Measurements from ENCODE around the gene GRID1.

Gene GRID1

DNA sequence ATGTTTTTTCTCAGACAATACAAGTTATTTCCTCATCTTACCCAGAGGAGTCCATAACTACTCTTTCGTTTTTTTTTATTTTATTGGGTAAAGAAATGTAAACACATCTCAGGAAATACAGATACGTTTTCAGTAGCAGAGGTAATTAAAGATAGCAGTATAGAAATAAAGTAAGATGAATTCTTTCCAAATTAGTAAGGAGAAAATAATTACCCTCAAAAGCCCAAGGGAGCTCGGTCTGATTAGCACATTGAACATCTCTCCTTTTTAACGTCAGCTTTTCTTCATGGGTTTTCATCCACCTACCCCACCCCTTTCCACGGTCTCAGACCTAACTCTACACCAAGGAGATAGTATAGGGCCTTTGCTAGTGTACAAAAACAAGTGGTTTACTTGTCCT is 294.2 kb downstream of the GRID1 start:
- no peak for DNase-seq

DNA sequence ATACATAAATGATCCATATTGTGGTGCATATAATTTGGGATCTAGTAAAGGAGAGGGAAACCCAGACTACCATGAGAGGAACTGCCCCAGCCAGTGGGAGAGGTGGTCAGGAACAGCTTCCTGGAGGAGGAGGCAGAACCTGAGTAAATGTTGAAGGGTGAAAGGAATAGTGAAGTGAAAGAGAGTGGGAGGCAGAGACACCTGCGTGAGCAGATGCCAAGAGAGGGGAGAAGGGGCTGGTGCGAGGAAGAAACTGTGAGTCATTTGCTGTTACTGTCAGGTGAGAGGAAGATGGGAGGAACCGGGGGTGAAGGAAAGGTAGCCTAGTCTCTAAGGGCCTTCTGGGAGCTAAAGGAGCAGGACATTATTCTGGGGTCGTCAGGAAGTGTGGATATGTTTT is 294.8 kb downstream of the GRID1 start:
- no peak for DNase-seq

GRCh38 chr10:86071145-86071544 is 295.4 kb downstream of the GRID1 start:
- no peak for DNase-seq

DNA sequence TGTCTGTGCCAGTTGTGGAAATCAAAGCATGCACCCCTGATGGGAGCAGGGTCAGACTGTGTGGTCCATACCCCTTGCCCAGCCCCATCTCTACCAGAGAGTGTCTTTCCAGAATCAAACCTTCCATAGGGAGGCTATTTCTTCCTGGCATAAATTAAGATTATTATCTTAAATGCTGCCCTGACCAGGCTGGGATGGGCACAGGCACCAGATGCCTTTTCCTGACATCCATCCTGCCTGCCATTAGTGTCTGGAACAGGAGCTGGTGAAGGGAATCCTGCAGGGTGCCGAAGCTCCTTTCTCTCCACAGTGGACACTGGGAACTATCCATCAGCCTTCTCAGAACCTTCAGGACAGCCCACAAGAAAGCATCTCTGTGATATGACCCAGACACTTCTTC is 296.3 kb downstream of the GRID1 start:
- no peak for DNase-seq

GRCh38 chr10:86068231-86069054 is 298.2 kb downstream of the GRID1 start:
- DNase-seq = no peak

GRCh38 chr10:86067436-86068050 is 299.1 kb downstream of the GRID1 start:
- no peak for DNase-seq

DNA sequence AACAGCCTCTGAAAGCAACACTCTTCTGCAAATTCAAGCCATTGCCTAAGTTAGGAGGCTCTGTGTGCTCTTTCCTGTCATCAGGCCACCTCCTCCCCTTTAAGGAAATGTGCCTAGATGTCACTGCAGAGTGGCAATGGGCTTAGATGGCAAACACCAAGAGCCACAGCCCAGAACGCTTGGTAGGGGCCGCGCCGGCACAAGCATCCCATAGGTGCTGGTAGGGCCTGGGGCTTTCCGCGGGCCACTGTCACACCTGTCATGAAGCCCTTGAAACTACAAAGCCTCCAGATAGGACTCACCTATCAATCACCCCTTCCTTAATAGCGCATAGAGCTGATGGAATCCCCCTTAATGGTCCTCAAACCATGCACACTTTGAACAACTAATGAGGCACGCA is 299.9 kb downstream of the GRID1 start:
- DNase-seq = no peak

DNA sequence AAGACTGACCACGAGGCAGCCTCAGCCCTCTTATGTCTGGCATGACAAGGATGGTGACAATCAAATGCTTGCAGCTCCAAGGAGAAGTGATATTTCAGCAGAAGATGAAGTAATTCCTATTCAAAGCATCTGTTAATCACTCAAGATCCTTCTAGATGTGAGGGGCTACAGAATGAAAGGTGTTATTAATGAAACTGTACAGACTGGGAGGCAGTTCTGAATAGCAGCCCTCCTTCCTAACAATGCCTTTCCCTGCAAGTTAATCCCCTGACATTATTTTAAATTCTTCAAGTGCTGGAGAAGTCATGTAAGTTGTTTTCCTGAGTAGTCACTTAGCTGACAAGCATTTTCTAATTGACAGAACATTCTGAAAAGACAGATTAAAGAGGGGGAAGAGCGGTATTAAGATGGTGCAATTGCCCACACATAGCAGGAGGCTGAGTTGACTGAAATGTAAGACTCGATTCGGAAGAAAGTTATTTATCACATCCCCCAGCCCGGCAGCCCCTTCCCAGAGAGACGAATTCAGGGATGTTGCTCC is 300.8 kb downstream of the GRID1 start:
- DNase-seq = no peak

- DNase-seq = no peak
Observed at GRCh38 chr10:86064931-86065662, 301.5 kb downstream of the GRID1 start.

DNA sequence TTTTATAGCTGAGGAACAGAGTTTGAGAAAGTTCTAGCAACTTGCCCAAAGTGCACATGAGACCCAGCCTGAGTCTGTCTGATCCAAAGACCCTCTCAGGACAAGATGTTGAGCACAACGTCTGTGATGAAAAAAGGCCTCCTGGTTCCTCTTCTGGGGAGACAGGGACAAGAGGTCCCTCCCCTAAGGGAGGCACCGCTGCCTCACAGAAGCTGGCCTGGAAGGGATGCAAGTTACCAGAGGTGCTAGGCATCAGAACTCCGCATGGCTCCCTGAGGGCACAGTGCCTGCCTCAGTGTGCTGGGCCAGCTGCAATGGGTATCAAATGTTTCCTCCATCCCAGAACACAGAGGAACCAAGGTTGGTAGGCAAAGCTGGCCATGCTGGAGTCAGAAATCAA is 302.4 kb downstream of the GRID1 start:
- DNase-seq = no peak

DNA sequence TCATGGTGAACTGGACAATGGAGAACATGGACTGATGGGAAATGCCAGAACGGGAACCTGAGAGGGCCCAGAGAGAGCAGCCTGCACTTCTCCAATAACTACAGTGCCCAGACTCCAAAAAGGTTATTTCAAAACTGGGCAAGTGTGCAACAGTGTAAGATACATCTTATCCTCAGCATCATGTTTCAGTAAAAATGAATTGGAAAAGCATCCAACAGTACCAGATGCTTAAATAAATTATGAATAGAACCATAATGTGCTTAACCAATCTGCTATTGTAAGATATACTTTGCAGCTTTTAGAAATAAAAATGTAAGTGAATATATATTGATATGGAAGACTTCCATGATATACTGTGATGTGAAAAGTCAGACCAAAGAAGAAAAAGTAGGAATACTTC is 303.3 kb downstream of the GRID1 start:
- no peak for DNase-seq

DNA sequence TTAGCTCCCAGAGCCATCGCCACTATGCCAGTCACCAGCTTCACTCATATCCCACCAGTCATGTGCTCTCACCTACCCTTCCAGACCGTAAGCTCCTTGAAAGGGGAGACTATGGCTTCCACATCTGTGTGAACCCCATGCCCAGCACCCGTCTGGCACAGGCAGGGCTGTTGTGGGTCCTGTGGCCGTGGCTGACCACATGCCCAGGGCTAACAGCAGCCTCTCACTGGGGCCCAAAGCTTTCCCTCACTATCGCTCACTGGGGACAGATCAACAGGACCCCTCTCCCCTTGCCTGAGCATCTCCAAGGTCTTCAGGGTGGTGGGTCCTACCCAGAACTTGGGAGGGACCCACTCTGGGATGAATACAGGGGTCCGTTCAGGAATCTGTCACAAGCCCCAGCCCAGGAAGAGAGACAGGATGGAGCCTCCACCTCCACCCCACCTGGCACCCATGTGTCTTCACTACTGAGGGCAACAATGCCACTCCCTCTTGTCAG is 303.9 kb downstream of the GRID1 start:
- DNase-seq = no peak

- no peak for DNase-seq
Observed at GRCh38 chr10:86062198-86062550, 304.4 kb downstream of the GRID1 start.

- DNase-seq = no peak
Observed at GRCh38 chr10:86061278-86062197, 305.1 kb downstream of the GRID1 start.

DNA sequence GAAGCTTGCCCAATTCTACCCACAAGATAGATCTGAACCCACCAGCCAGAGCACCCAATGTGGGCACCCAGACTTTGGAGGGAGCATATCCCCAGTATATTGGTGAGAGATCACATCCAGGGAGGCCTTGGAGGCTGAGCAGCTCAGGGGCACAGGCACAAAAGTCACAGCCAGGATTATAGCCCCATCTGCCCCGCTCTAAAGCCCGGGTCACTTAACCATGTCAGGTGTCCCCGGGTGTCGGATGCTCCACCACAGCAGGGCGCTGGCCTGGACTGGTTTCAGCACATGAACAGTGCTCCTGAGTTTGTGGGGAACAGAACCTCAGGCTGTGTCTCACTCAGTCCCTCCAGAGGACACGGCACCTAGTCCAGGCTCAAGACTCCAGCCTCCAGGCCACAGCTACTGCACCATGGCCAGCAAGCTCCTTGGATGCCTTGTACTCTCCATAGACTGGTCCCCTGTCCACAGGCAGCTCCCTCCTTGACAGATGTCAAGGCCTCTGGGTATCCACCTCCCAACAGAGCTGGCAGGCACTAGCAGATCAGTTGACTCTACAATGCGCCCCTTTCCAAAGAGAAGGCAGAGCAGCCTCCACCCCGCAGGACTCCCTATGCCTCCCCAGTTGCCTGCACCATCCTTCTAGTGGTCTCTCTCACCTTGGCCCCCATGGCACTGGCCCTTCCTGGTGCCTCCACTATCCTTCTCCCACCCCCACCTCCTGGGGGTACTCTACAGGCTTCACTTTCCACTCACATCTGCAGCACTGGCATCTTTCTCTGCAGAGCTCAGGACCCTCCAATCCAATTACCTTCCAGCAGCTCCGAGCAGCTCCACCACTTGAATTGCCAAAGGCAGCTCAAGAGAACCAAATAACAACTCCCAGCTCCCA is 306.0 kb downstream of the GRID1 start:
- no peak for DNase-seq

- no peak for DNase-seq
Observed at GRCh38 chr10:86059892-86060291, 306.7 kb downstream of the GRID1 start.

- DNase-seq = no peak
Observed at GRCh38 chr10:86058964-86059363, 307.6 kb downstream of the GRID1 start.

DNA sequence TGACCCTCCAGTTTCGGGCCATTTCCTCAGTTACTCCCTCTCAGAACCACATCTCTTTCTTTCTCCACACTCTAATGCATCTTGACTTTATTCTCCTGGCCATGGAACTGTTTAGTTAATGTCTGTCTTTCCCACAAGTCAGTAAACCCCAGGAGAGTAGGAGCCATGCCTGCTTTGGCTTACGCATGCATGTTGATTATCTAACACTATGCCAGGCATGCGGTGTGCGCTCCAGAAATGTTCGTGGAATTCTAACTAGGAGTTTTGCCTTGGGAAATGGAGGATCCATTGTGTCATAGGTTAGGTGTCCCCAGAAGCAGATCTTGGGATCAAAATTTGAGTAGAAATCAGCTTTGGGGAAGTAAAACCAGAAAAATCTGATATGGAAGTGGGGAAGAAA is 308.9 kb downstream of the GRID1 start:
- no peak for DNase-seq

GRCh38 chr10:86056672-86057071 is 309.9 kb downstream of the GRID1 start:
- DNase-seq = no peak

GRCh38 chr10:86055928-86056327 is 310.7 kb downstream of the GRID1 start:
- DNase-seq = no peak

DNA sequence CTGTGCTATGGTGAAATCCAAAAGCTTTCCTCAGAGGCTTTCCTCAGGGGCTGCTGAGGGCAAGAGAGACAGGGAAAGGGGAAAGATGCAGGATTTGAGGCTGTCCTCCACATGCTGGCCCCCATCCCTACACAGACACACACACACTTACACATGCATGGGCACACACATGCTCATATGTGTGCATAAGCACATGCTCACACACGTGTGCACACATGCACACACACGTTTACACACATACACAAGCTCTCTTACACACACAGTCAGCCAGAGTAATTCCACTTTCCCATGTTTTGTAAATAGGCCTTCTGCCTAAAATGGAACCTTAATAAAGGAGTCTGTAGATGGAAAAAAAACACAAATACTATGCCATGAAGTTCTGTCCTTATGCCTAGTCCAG is 312.9 kb downstream of the GRID1 start:
- no peak for DNase-seq

All from activated CD8-positive, alpha-beta memory T cell treated with anti-CD3 and anti-CD28 coated beads, Interleukin-2, amount 50 U/mL, for 4 hours (primary cell).